GM12878 (cell line): ENCODE results near the gene CLDN7. TPM values are rescaled to one million over a fixed set of nuclear protein-coding genes. Genes with fewer than 3 reads are reported as not detected.
A peak's percentile ranks its signal among the peaks of the same experiment; 100 is the strongest.

ENCODE experiments used
- BACH1 ChIP-seq: fragments of 450-650 bp; IDR thresholded peaks from 2 replicates; pipeline ENCODE4 v1.6.1; 2017; ENCODE audit warnings: mild to moderate bottlenecking, borderline replicate concordance
- CBFB ChIP-seq: IDR thresholded peaks from 2 replicates; pipeline ENCODE4 v1.6.1; 2016; ENCODE audit warnings: antibody characterized with exemption, low read depth
- CEBPZ ChIP-seq: fragments of 150-350 bp; IDR thresholded peaks from 2 replicates; pipeline ENCODE4 v1.6.1; 2016; ENCODE audit warnings: low read depth, low read length
- EED ChIP-seq: sonication (generic); IDR thresholded peaks from 2 replicates; pipeline ENCODE4 v1.6.1; 2016; ENCODE audit warnings: antibody characterized with exemption, low read depth
- ELK1 ChIP-seq: IDR thresholded peaks from 2 replicates; pipeline ENCODE4 v1.6.1; 2012; ENCODE audit warnings: low read depth, low read length, improper control_type of control experiment
- ETV6 ChIP-seq, 2 experiments: fragments of 450-650 bp in 1 of 2; IDR thresholded peaks in 1 of 2; conservative IDR thresholded peaks in 1 of 2; 2 replicates each; pipeline ENCODE4 v1.6.1; 2014; ENCODE audit warnings: antibody characterized with exemption in 1 of 2, borderline replicate concordance in 1 of 2, low read depth in 1 of 2, mild to moderate bottlenecking in 1 of 2, moderate library complexity in 1 of 2
- KDM1A ChIP-seq: fragments of 200-600 bp; sonication (generic); IDR thresholded peaks from 2 replicates; pipeline ENCODE4 v1.6.1; 2016; ENCODE audit warnings: borderline replicate concordance
- KLF5 ChIP-seq: fragments of 450-650 bp; IDR thresholded peaks from 2 replicates; pipeline ENCODE4 v1.6.1; 2014; ENCODE audit warnings: mild to moderate bottlenecking; ENCODE audit not compliant: partially characterized antibody
- MAX ChIP-seq: IDR thresholded peaks from 2 replicates; pipeline ENCODE4 v1.6.1; 2012; ENCODE audit warnings: low read depth, low read length, improper control_type of control experiment
- MEF2A ChIP-seq: IDR thresholded peaks from 2 replicates; pipeline ENCODE4 v1.6.1; 2011; ENCODE audit warnings: low read depth, mild to moderate bottlenecking, low read length, moderate library complexity; ENCODE audit not compliant: insufficient read depth
- NFIC ChIP-seq: IDR thresholded peaks from 2 replicates; pipeline ENCODE4 v1.6.1; 2012; ENCODE audit warnings: low read depth, mild to moderate bottlenecking, inconsistent platforms, low read length, moderate library complexity
- NR2C1 ChIP-seq: fragments of 450-650 bp; IDR thresholded peaks from 2 replicates; pipeline ENCODE4 v1.6.1; 2017; ENCODE audit warnings: antibody characterized with exemption, mild to moderate bottlenecking, moderate library complexity
- POLR2AphosphoS5 ChIP-seq: IDR thresholded peaks from 2 replicates; pipeline ENCODE4 v1.6.1; 2011; ENCODE audit warnings: mild to moderate bottlenecking, low read length, inconsistent platforms
- RFX5 ChIP-seq: IDR thresholded peaks from 2 replicates; pipeline ENCODE4 v1.6.1; 2011; ENCODE audit warnings: low read depth, low read length, improper control_type of control experiment
- SMAD5 ChIP-seq: IDR thresholded peaks from 2 replicates; pipeline ENCODE4 v1.6.1; 2016; ENCODE audit warnings: antibody characterized with exemption, low read depth
- SMARCA5 ChIP-seq: fragments of 450-650 bp; IDR thresholded peaks from 2 replicates; pipeline ENCODE4 v1.6.1; 2017; ENCODE audit warnings: mild to moderate bottlenecking
- TAF1 ChIP-seq: IDR thresholded peaks from 2 replicates; pipeline ENCODE4 v1.6.1; 2011; ENCODE audit warnings: mild to moderate bottlenecking, low read depth, low read length, borderline replicate concordance
- TARDBP ChIP-seq: IDR thresholded peaks from 2 replicates; pipeline ENCODE4 v1.6.1; 2016; ENCODE audit warnings: borderline replicate concordance
- TCF3 ChIP-seq: IDR thresholded peaks from 2 replicates; pipeline ENCODE4 v1.6.1; 2012; ENCODE audit warnings: low read depth, mild to moderate bottlenecking, low read length, borderline replicate concordance; ENCODE audit not compliant: insufficient read depth
- YY1 ChIP-seq: IDR thresholded peaks from 2 replicates; pipeline ENCODE4 v1.6.1; 2011; ENCODE audit warnings: low read depth, mild to moderate bottlenecking, low read length
- ZBED1 ChIP-seq: IDR thresholded peaks from 2 replicates; pipeline ENCODE4 v1.6.1; 2016; ENCODE audit warnings: borderline replicate concordance
- ZBTB4 ChIP-seq: fragments of 450-650 bp; formaldehyde crosslinking; IDR thresholded peaks from 2 replicates; pipeline ENCODE4 v1.4.0; 2022; ENCODE audit warnings: mild to moderate bottlenecking, moderate library complexity
- ZNF207 ChIP-seq: fragments of 450-650 bp; IDR thresholded peaks from 2 replicates; pipeline ENCODE4 v1.6.1; 2014; ENCODE audit warnings: antibody characterized with exemption, mild to moderate bottlenecking, borderline replicate concordance
- polyA plus RNA-seq, 11 experiments: library from polyadenylated mRNA; depleted of rRNA in 4 of 11; unstranded in 6 of 11; stranded (reverse) in 5 of 11; fragments of >200 nt; fragmentation: Nextera tagmentation in 4 of 11; fragmentation: Illumina TruSeq in 1 of 11; extraction: Ambion mirVana in 4 of 11; extraction: Trizol in 1 of 11; gene quantifications; 1 replicate in 1 of 11; 2 replicates in 10 of 11; pipeline versions ENCODE4 v1.2.1 to v1.2.3, GENCODE V29; 2011 to 2016; ENCODE audit warnings: inconsistent platforms in 2 of 11, missing spikeins in 2 of 11, low read depth in 1 of 11
- total RNA-seq, 4 experiments: library from RNA; depleted of rRNA in 3 of 4; stranded (reverse); fragments of >200 nt in 3 of 4; fragmentation: Illumina TruSeq in 1 of 4; extraction: Trizol in 1 of 4; gene quantifications; 2 replicates each; pipeline versions ENCODE4 v1.2.1 to v1.2.3, GENCODE V29; 2013 to 2021

The CLDN7 gene
- total and polyA plus RNA-seq, 10 of the 15 experiments (the other 5 are each of a cell fraction or from before 2014, with no cell fraction given), result 0.19 to 1.3 (median 0.36) TPM; not detected in 5

GRCh38 chr17:7306911-7307685 lies 44.8 kb upstream of the CLDN7 start, which contains the start of gene EIF5A (continued):
- no peak for TF ChIP-seq CEBPZ
- peak; percentile 76 for TF ChIP-seq TAF1
- no peak for TF ChIP-seq KDM1A
- TF ChIP-seq SMAD5, result peak; percentile 82
- peak; percentile 84; the same call in 1 of the 2 replicates for TF ChIP-seq TARDBP
- no peak for TF ChIP-seq EED
- TF ChIP-seq NFIC, result no peak
- no peak for TF ChIP-seq ZNF207
- peak; percentile 58 for TF ChIP-seq MAX
- peak; percentile 30; the same call in 1 of the 2 replicates for TF ChIP-seq BACH1
- peak; percentile 97; the same call in 1 of the 2 replicates for TF ChIP-seq YY1
- 0 out of 4 replicates have a peak, but pooled peaks of 1 of the 2 experiments have one; percentile 35 for TF ChIP-seq ETV6 (conservative IDR thresholded peaks at IDR 0.05 in 1 of 2, IDR thresholded peaks at IDR 0.05 in 1 of 2; ENCODE audit: borderline replicate concordance in 1 of 2, low read depth in 1 of 2)
- TF ChIP-seq NR2C1, result peak; percentile 80; the same call in 1 of the 2 replicates
- peak; percentile 46; the same call in 1 of the 2 replicates for TF ChIP-seq ZBED1
- no peak for TF ChIP-seq TCF3
- TF ChIP-seq SMARCA5, result no peak; the same call in 1 of the 2 replicates
- TF ChIP-seq RFX5, result no peak
- TF ChIP-seq KLF5, result peak; percentile 14
- peak; percentile 15 for TF ChIP-seq CBFB
- no peak for TF ChIP-seq ZBTB4 (CRISPR knock-in tag)
- TF ChIP-seq ELK1, result no peak
- peak; percentile 92 for TF ChIP-seq POLR2AphosphoS5
- TF ChIP-seq MEF2A, result 0 out of 2 replicates have a peak, but pooled peaks have one; percentile 37
